Measurements from ENCODE around the gene TMEM234. TPM values are rescaled to one million over a fixed set of nuclear protein-coding genes. Genes with fewer than 3 reads are reported as not detected.
A peak's percentile ranks its signal among the peaks of the same experiment; 100 is the strongest.

TMEM234 gene
- total and polyA plus RNA-seq, 2 of the 13 experiments (the other 11 are each of a cell fraction or from before 2014, with no cell fraction given): 6.1 to 9.0 TPM

DNA sequence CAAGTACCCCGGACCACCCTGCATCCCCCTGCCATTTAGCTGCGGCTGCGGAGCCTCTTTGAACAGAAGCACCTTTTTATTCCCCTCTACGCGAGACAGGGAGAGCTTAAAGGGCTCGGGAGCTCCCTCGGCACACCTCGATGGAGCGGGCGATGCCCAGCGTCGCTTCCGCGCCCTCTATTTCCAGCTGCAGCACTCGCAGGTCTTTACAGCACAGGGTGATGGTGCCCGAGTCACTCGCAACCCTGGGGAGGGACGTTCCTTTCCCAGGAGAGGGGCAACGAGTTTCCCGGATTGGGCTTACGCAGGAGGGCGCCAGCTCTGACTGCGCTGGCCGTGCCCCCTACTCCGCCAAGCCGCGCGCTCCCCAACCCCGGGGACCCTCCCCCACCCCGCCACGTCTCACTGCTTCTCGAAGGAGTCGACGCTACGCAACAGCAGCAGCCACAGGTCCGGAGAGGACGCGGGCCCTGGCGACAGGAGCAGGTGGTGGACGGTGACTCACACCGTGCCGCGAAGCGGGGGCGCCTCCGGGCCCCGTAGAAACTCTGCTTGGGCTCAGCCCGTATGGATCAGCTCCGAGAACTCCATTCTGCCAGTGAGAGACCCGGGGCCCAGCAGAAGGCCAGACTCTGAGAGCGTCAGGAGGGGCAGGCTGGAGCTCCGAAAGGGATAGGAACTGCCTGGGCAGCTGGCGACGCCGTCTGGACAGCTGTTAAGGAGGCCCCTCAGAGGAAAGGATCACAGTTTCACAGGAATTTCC lies 19.0 kb upstream of the TMEM234 start (continued):
- TF ChIP-seq, protein P1, sequence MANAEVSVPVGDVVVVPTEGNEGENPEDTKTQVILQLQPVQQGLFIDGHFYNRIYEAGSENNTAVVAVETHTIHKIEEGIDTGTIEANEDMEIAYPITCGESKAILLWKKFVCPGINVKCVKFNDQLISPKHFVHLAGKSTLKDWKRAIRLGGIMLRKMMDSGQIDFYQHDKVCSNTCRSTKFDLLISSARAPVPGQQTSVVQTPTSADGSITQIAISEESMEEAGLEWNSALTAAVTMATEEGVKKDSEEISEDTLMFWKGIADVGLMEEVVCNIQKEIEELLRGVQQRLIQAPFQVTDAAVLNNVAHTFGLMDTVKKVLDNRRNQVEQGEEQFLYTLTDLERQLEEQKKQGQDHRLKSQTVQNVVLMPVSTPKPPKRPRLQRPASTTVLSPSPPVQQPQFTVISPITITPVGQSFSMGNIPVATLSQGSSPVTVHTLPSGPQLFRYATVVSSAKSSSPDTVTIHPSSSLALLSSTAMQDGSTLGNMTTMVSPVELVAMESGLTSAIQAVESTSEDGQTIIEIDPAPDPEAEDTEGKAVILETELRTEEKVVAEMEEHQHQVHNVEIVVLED (CRISPR knock-in tag; IDR thresholded peaks at IDR 0.05; ENCODE audit: borderline replicate concordance): no peak
- TF ChIP-seq ZNF570 (CRISPR knock-in tag; IDR thresholded peaks at IDR 0.05; ENCODE audit: borderline replicate concordance) (no peak), ZNF552 (CRISPR knock-in tag; IDR thresholded peaks at IDR 0.05; ENCODE audit: borderline replicate concordance) (no peak), ERF (CRISPR knock-in tag; IDR thresholded peaks at IDR 0.05) (peak; percentile 78), ZNF180 (CRISPR knock-in tag; IDR thresholded peaks at IDR 0.05; ENCODE audit: borderline replicate concordance, low read depth) (no peak), ZNF839 (CRISPR knock-in tag; IDR thresholded peaks at IDR 0.05; ENCODE audit: borderline replicate concordance) (no peak), NONO (IDR thresholded peaks at IDR 0.05) (no peak), NONO (CRISPR knock-in tag; conservative IDR thresholded peaks at IDR 0.05) (no peak; the same call in 1 of the 2 replicates), NCOR1 (IDR thresholded peaks at IDR 0.05; ENCODE audit: borderline replicate concordance, low read length) (no peak), EHMT2 (IDR thresholded peaks at IDR 0.05; ENCODE audit: borderline replicate concordance, low read depth, low read length) (no peak), ZNF589 (CRISPR knock-in tag; conservative IDR thresholded peaks at IDR 0.05) (no peak), ZBTB1 (CRISPR knock-in tag; IDR thresholded peaks at IDR 0.05; ENCODE audit: borderline replicate concordance) (no peak), SOX5 (CRISPR knock-in tag; IDR thresholded peaks at IDR 0.05; ENCODE audit: borderline replicate concordance) (no peak), ZBTB37 (CRISPR knock-in tag; IDR thresholded peaks at IDR 0.05) (no peak), ZNF615 (CRISPR knock-in tag; IDR thresholded peaks at IDR 0.05; ENCODE audit: borderline replicate concordance) (no peak), ZNF496 (CRISPR knock-in tag; IDR thresholded peaks at IDR 0.05; ENCODE audit: insufficient replicate concordance) (no peak), ZNF720 (CRISPR knock-in tag; IDR thresholded peaks at IDR 0.05) (no peak), ZNF629 (CRISPR knock-in tag; conservative IDR thresholded peaks at IDR 0.05) (no peak), SETDB1 (CRISPR knock-in tag; IDR thresholded peaks at IDR 0.05; ENCODE audit: borderline replicate concordance) (no peak), REXO4 (CRISPR knock-in tag; IDR thresholded peaks at IDR 0.05; ENCODE audit: borderline replicate concordance) (no peak)
- TF ChIP-seq, protein P2, sequence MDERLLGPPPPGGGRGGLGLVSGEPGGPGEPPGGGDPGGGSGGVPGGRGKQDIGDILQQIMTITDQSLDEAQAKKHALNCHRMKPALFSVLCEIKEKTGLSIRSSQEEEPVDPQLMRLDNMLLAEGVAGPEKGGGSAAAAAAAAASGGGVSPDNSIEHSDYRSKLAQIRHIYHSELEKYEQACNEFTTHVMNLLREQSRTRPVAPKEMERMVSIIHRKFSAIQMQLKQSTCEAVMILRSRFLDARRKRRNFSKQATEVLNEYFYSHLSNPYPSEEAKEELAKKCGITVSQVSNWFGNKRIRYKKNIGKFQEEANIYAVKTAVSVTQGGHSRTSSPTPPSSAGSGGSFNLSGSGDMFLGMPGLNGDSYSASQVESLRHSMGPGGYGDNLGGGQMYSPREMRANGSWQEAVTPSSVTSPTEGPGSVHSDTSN (CRISPR knock-in tag; IDR thresholded peaks at IDR 0.05): no peak
- TF ChIP-seq, protein P3, sequence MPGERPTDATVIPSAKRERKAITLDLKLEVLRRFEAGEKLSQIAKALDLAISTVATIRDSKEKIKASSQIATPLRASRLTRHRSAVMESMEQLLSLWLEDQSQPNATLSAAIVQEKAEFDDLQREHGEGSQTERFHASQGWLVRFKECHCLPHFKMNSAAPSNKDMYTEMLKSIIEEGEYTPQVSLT (CRISPR knock-in tag; IDR thresholded peaks at IDR 0.05; ENCODE audit: borderline replicate concordance, low read depth): no peak
- TF ChIP-seq, protein P4, sequence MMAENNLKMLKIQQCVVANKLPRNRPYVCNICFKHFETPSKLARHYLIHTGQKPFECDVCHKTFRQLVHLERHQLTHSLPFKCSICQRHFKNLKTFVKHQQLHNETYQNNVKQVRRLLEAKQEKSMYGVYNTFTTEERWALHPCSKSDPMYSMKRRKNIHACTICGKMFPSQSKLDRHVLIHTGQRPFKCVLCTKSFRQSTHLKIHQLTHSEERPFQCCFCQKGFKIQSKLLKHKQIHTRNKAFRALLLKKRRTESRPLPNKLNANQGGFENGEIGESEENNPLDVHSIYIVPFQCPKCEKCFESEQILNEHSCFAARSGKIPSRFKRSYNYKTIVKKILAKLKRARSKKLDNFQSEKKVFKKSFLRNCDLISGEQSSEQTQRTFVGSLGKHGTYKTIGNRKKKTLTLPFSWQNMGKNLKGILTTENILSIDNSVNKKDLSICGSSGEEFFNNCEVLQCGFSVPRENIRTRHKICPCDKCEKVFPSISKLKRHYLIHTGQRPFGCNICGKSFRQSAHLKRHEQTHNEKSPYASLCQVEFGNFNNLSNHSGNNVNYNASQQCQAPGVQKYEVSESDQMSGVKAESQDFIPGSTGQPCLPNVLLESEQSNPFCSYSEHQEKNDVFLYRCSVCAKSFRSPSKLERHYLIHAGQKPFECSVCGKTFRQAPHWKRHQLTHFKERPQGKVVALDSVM (CRISPR knock-in tag; IDR thresholded peaks at IDR 0.05): no peak
